HG03432 (cell line): Measurements from ENCODE around the gene MIER3.

Experiments used
- ATAC-seq: cut with Tn5 transposase; IDR thresholded peaks from one replicate; pipeline ENCODE4 v1.9.1; 2021; ENCODE audit warnings: mild to moderate bottlenecking, moderate library complexity; ENCODE audit not compliant: unreplicated experiment

The MIER3 gene

DNA sequence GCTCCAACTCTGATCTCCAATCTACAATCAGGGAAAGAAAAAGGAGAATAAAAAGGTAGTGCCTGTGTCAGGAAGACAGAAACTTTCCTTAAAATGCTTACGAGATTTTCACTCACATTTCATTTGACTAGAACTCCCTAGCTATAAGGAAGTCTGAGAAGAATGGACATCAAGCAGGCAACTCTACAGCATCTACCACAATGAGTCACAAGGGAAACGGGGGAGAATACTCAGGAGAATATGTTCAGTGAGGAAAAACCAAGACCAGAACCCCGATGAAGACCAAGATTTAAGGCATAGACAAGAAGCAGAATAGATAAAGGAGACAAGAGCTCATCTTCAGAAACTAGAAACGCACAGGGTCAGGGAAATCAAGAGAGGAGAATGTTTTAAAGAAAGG is 51.5 kb downstream of the MIER3 start:
- ATAC-seq: no peak

DNA sequence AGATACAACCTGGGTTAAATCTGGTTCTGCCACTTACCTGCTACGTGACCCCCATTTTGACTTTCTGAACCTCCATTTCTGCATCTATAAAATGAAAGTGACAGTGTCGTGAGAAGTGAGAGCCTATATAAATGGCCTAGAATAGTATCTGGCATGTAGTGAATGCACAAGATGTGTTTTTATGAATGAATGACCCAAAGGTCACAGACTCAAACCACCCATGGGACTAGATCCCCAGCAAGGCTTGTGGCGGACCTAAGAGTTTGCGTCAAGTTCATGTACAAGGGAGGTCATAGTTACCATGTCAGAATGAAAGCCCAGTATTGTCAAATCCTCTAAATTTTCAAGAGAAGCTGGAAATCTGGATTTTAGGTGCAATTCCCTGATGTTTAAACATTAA is 53.7 kb downstream of the MIER3 start:
- no peak for ATAC-seq

DNA sequence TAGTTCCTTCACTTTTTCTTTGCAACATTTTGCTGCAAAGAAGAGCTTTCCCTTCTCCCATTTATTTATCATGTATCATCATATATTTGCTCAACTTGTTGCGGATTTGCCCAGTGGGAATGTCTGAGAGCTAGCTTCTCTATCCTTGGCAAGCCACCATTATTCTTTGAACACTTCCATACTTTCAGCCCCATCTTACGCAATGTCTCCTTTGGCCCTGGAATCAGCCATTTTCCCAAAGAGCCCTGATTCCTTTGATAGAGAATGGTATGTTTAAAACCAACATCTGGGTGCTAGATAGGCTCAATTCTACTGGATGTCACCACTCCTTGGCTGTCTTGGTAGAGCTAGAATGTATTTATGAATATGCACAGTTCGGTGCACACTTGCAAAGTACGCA is 55.2 kb downstream of the MIER3 start:
- no peak for ATAC-seq

DNA sequence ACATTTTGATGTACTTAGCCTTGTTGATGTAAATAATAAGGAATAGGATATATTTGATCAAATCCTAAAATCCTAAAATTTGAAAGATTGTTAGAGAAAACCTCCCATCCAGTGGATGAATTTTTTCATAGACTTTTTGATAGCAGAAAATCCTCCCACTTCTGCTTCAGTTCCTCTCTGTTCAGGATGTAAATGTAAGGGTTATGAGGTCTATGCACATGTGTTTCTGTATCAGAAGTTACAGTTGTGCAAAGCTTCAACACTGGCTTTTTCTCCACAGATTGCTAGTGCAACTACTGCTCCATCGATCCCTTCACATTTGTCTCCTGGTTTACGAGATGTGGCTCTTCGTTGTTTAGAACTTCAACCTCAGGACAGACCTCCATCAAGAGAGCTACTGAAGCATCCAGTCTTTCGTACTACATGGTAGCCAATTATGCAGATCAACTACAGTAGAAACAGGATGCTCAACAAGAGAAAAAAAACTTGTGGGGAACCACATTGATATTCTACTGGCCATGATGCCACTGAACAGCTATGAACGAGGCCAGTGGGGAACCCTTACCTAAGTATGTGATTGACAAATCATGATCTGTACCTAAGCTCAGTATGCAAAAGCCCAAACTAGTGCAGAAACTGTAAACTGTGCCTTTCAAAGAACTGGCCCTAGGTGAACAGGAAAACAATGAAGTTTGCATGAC is 58.5 kb downstream of the MIER3 start:
- no peak for ATAC-seq

- no peak for ATAC-seq
These were observed 70.4 kb downstream of the MIER3 start for GRCh38 chr5:56881571-56881970.

GRCh38 chr5:56876327-56876726 is 75.6 kb downstream of the MIER3 start:
- ATAC-seq: no peak

- no peak for ATAC-seq
These were observed 78.9 kb downstream of the MIER3 start for GRCh38 chr5:56873056-56873455.

- no peak for ATAC-seq
These were observed 80.1 kb downstream of the MIER3 start for GRCh38 chr5:56871777-56872176.
